SIG-M5 treated with dmso at 0.1 percent for 504 hours (cell line): ENCODE measurements around the gene SERPINA3.
"Not testable (repeated sequence)": the region's sequence is repeated elsewhere in the genome, so short reads cannot be mapped to it uniquely, and the experiment has no call there.

ENCODE experiments used
- DNase-seq: peaks from one replicate; lab custom pipeline; 2025; ENCODE audit not compliant: unreplicated experiment; lab: John Stamatoyannopoulos, UW

Gene SERPINA3

GRCh38 chr14:94584591-94585280 lies 27.5 kb upstream of the SERPINA3 start:
- DNase-seq = no peak

- no peak for DNase-seq
Observed at GRCh38 chr14:94586635-94587034, 25.6 kb upstream of the SERPINA3 start.

GRCh38 chr14:94588311-94588710 lies 23.9 kb upstream of the SERPINA3 start:
- no peak for DNase-seq

- DNase-seq = no peak
Observed at GRCh38 chr14:94591073-94591472, 21.1 kb upstream of the SERPINA3 start.

- DNase-seq = no peak
Observed at GRCh38 chr14:94591871-94592270, 20.3 kb upstream of the SERPINA3 start.

GRCh38 chr14:94592457-94592856 lies 19.7 kb upstream of the SERPINA3 start:
- no peak for DNase-seq

GRCh38 chr14:94593376-94593748 lies 18.8 kb upstream of the SERPINA3 start:
- DNase-seq = no peak

- no peak for DNase-seq
Observed at GRCh38 chr14:94593749-94594431, 18.3 kb upstream of the SERPINA3 start.

- no peak for DNase-seq
Observed at GRCh38 chr14:94594441-94594840, 17.8 kb upstream of the SERPINA3 start.

GRCh38 chr14:94595912-94596311 lies 16.3 kb upstream of the SERPINA3 start:
- DNase-seq = no peak

GRCh38 chr14:94596361-94596760 lies 15.8 kb upstream of the SERPINA3 start:
- no peak for DNase-seq

- no peak for DNase-seq
Observed at GRCh38 chr14:94597788-94598187, 14.4 kb upstream of the SERPINA3 start.

- DNase-seq = no peak
Observed at GRCh38 chr14:94598506-94598815, 13.7 kb upstream of the SERPINA3 start.

GRCh38 chr14:94598816-94599655 lies 13.2 kb upstream of the SERPINA3 start:
- peak; percentile 63 for DNase-seq

GRCh38 chr14:94599656-94600004 lies 12.6 kb upstream of the SERPINA3 start:
- no peak for DNase-seq

GRCh38 chr14:94600148-94600545 lies 12.0 kb upstream of the SERPINA3 start:
- no peak for DNase-seq

GRCh38 chr14:94601884-94602391 lies 10.3 kb upstream of the SERPINA3 start:
- no peak for DNase-seq

- DNase-seq = no peak
Observed at GRCh38 chr14:94602722-94603121, 9.5 kb upstream of the SERPINA3 start.

- no peak for DNase-seq
Observed at GRCh38 chr14:94605361-94605760, 6.8 kb upstream of the SERPINA3 start.

- DNase-seq = not testable (repeated sequence)
Observed at GRCh38 chr14:94608966-94609365, 3.2 kb upstream of the SERPINA3 start.

- DNase-seq = no peak
Observed at GRCh38 chr14:94611179-94611578, 1.0 kb upstream of the SERPINA3 start.
